Cardiac muscle cell (in vitro differentiated cells and primary cell): Measurements from ENCODE around the gene PIK3C2G. TPM values are rescaled to one million over a fixed set of nuclear protein-coding genes. Genes with fewer than 3 reads are reported as not detected.

Experiments
- DNase-seq, 2 donors: peaks; one replicate each; pipeline versions ENCODE4 v3.0.0 to v3.0.0-alpha.2; 2010 to 2017; ENCODE audit warnings: low read depth in 1 of 2, low spot score in 1 of 2
- H3K27ac ChIP-seq: fragments of 200-600 bp; sonication (generic); 2 replicates; pipeline ENCODE4 v1.5.1; 2016
- H3K27me3 ChIP-seq: fragments of 200-600 bp; sonication (generic); 2 replicates; pipeline ENCODE4 v1.6.0; 2016; ENCODE audit warnings: control low read depth
- H3K36me3 ChIP-seq: fragments of 200-600 bp; sonication (generic); 2 replicates; pipeline ENCODE4 v1.5.1; 2016; ENCODE audit warnings: control low read depth
- H3K4me1 ChIP-seq: fragments of 200-600 bp; sonication (generic); 2 replicates; pipeline ENCODE4 v1.8.1; 2017; ENCODE audit warnings: low read depth, mild to moderate bottlenecking, mixed run types
- H3K4me3 ChIP-seq: fragments of 200-600 bp; sonication (generic); 2 replicates; pipeline ENCODE4 v1.5.1; 2016; ENCODE audit warnings: mild to moderate bottlenecking
- H3K9me3 ChIP-seq: fragments of 200-600 bp; sonication (generic); 2 replicates; pipeline ENCODE4 v1.5.1; 2017; ENCODE audit warnings: low read depth, mild to moderate bottlenecking, control low read depth
- CTCF ChIP-seq: IDR thresholded peaks from 2 replicates; pipeline ENCODE4 v1.5.1; 2012; ENCODE audit warnings: low read depth, mild to moderate bottlenecking, low read length
- polyA plus RNA-seq: library from polyadenylated mRNA; unstranded; fragments of >200 nt; fragmentation: Nextera tagmentation; extraction: Ambion mirVana; gene quantifications from 2 replicates; pipeline ENCODE4 v1.2.1, GENCODE V29; 2016
- total RNA-seq: library from RNA; depleted of rRNA; stranded (reverse); fragments of >200 nt; gene quantifications from 2 replicates; pipeline ENCODE4 v1.2.3, GENCODE V29; 2016

Gene PIK3C2G
- total and polyA plus RNA-seq, 2 experiments from 2014 or later, result not detected

GRCh38 chr12:18564306-18564705, 303.0 kb downstream of the PIK3C2G start:
- Histone ChIP-seq H3K36me3 (no peaks in the 10 kb centered on the region), H3K4me3 (no peak overlapping the region), H3K27ac (no peak overlapping the region), H3K9me3 (no peaks in the 10 kb centered on the region), H3K27me3 (no peaks in the 10 kb centered on the region), H3K4me1 (no peaks in the 10 kb centered on the region)
- no peak for DNase-seq
- no peak for TF ChIP-seq CTCF

DNA sequence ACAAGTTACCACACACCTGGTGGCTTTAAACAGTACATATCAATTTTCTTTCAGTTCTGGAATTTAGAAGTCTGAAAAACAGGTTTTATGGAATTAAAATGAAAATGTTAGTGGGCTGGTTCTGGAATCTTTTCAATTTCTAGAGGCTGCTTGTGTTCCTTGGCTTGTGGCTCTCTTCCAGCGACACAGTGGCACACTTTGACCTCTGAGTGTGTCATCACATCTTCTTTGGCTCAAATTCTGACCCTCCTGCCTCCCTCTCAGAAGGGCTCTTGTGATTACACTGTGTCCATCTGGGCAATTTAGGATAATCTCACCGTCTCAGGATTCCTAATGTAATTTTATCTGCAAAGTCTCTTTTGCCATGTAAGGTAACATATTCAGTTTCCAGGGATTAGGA, 306.5 kb downstream of the PIK3C2G start:
- H3K27ac ChIP-seq, result no peak overlapping the region
- H3K27me3 ChIP-seq, result no peaks in the 10 kb centered on the region
- no peaks in the 10 kb centered on the region for H3K9me3 ChIP-seq
- no peaks in the 10 kb centered on the region for H3K4me1 ChIP-seq
- H3K4me3 ChIP-seq, result no peak overlapping the region
- H3K36me3 ChIP-seq, result no peaks in the 10 kb centered on the region
- DNase-seq, result no peak
- TF ChIP-seq CTCF, result no peak

GRCh38 chr12:18570543-18570942, 309.2 kb downstream of the PIK3C2G start:
- Histone ChIP-seq H3K4me1 (no peaks in the 10 kb centered on the region), H3K27me3 (no peaks in the 10 kb centered on the region), H3K27ac (no peak overlapping the region), H3K4me3 (no peak overlapping the region), H3K36me3 (no peaks in the 10 kb centered on the region), H3K9me3 (no peaks in the 10 kb centered on the region)
- DNase-seq, result no peak
- no peak for TF ChIP-seq CTCF

DNA sequence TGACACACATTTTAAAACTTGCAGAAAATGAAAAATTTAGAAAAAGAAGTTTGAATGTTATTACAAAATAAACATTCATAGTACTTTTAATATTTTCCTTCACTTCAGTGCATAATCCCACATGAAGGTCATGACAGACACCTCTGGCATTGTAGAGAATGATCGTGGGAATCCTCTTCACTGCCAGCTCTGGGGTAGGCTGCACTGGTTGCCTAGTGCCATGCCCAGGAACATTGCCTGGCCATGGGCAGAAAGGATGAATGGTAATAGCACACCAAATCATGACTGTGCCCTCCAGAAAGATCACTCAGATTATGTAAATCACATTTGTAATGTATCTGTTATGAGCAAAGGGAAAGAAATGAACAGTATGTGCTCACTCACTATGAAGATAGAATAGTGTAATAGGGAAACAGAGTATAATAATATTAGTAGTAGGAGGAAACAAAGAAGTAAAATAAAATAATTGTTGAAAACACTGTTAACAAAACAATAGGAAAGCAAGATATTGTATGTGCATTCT, 314.8 kb downstream of the PIK3C2G start:
- H3K9me3 ChIP-seq, result no peaks in the 10 kb centered on the region
- H3K27ac ChIP-seq, result no peak overlapping the region
- H3K36me3 ChIP-seq, result no peaks in the 10 kb centered on the region
- DNase-seq, result no peak
- H3K4me1 ChIP-seq, result no peaks in the 10 kb centered on the region
- no peaks in the 10 kb centered on the region for H3K27me3 ChIP-seq
- no peak for TF ChIP-seq CTCF
- H3K4me3 ChIP-seq, result no peak overlapping the region

DNA sequence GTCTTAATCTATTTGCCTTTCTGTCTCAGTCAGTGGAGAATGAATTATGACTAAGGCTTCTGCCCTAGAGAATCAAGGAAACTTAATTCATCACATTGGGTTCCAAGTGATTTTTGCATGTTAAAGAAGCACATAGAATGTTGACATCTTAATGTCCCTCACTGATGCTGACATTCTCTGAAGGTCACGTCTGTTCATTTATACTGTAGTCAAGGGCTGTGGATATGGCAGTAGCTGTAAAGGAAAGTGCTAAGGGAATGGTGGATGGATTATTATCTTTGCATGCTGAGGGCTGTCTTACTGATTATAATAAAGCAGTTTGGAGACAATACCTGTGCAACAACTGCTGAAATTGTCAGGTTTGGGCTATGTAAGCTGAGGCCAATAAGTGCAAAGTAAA, 315.3 kb downstream of the PIK3C2G start:
- H3K4me1 ChIP-seq, result no peaks in the 10 kb centered on the region
- H3K9me3 ChIP-seq, result no peaks in the 10 kb centered on the region
- no peak overlapping the region for H3K27ac ChIP-seq
- no peaks in the 10 kb centered on the region for H3K27me3 ChIP-seq
- no peaks in the 10 kb centered on the region for H3K36me3 ChIP-seq
- DNase-seq, result no peak
- no peak overlapping the region for H3K4me3 ChIP-seq
- TF ChIP-seq CTCF, result no peak

- TF ChIP-seq CTCF, result no peak
- H3K9me3 ChIP-seq, result no peaks in the 10 kb centered on the region
- H3K27ac ChIP-seq, result no peak overlapping the region
- H3K27me3 ChIP-seq, result no peaks in the 10 kb centered on the region
- H3K4me1 ChIP-seq, result no peaks in the 10 kb centered on the region
- no peak overlapping the region for H3K4me3 ChIP-seq
- H3K36me3 ChIP-seq, result no peaks in the 10 kb centered on the region
- peak in 1 of 2 donors; percentile 44 for DNase-seq
Measured at GRCh38 chr12:18578191-18578590, 316.9 kb downstream of the PIK3C2G start.
